Testis (tissue), 3 donors: ENCODE data around the gene DEFB132. TPM values are rescaled to one million over a fixed set of nuclear protein-coding genes. Genes with fewer than 3 reads are reported as not detected.

Experiments
- DNase-seq: peaks from one replicate; pipeline ENCODE4 v3.0.0-alpha.2; 2019
- H3K27ac ChIP-seq, 2 donors: fragments of 200-600 bp; sonication (generic); one replicate each; pipeline ENCODE4 v1.5.1; 2019
- H3K27me3 ChIP-seq: fragments of 200-600 bp; sonication (generic); one replicate; pipeline ENCODE4 v1.5.1; 2019
- H3K36me3 ChIP-seq: fragments of 200-600 bp; sonication (generic); one replicate; pipeline ENCODE4 v1.5.1; 2017; ENCODE audit warnings: low read depth; ENCODE audit errors: missing control alignments
- H3K4me1 ChIP-seq: fragments of 200-600 bp; sonication (generic); one replicate; pipeline ENCODE4 v1.5.1; 2019
- H3K4me3 ChIP-seq, 2 donors: fragments of 200-600 bp; sonication (generic); one replicate each; pipeline ENCODE4 v1.5.1; 2017 to 2019
- H3K9me3 ChIP-seq: fragments of 200-600 bp; sonication (generic); one replicate; pipeline ENCODE4 v1.5.1; 2017
- CTCF ChIP-seq, 3 experiments: fragments of 450-650 bp in 2 of 3; fragments of 200-600 bp in 1 of 3; sonication (generic) in 1 of 3; IDR thresholded peaks; one replicate each; pipeline ENCODE4 v1.5.1; 2016 to 2019; ENCODE audit warnings: antibody characterized with exemption in 3 of 3, mild to moderate bottlenecking in 2 of 3, moderate library complexity in 1 of 3
- POLR2A ChIP-seq: fragments of 450-650 bp; IDR thresholded peaks from one replicate; pipeline ENCODE4 v1.6.1; 2017; ENCODE audit warnings: antibody characterized with exemption, mild to moderate bottlenecking, moderate library complexity
- WGBS, 2 donors: methylation state at CpG; one replicate each; pipeline ENCODE4 v1.1.5; 2018; 5-methylcytosine and 5-hydroxymethylcytosine counted together
- intact Hi-C: fragments of 100-400 bp; cut with DNase I; formaldehyde crosslinking; loops from one replicate; pipeline ENCODE4 v1.15.1; 2023; ENCODE audit warnings: low total_unique reads
- polyA plus RNA-seq: library from polyadenylated mRNA; stranded (reverse); fragments of 350-450 nt; fragmentation: Illumina TruSeq; extraction: RNeasy Lipid Tissue Mini Kit (QIAGEN cat#74804); gene quantifications from one replicate; pipeline ENCODE4 v1.2.3, GENCODE V29; 2014; ENCODE audit warnings: low read depth, low replicate concordance; ENCODE audit not compliant: insufficient read depth
- total RNA-seq, 2 donors: library from RNA; depleted of rRNA; stranded (reverse); fragments of >200 nt; gene quantifications; one replicate each; pipeline ENCODE4 v1.2.3, GENCODE V29; 2016

DEFB132 gene
- total and polyA plus RNA-seq, 3 donors from 2014 or later: not detected

DNA sequence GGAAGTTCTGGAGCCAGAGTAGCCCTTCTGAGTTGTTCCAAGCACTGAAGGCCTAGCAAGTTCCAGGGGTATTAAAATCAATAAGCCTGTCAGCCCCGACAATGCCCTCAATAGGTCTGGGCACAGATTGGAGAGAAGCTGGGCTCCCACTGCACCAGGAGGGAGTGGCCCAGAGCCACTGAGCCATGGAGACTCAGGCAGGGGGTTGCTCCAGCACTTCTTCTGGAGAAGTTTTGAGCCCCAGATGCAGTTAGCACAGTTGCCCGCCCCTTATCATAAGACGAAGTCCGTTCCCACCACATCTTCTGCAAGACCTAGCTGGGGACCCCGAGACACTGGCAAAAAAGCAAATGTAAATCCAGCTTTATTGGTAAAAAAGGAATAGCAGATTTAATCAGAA is 13.0 kb downstream of the DEFB132 start:
- Histone ChIP-seq H3K9me3 (no peaks in the 10 kb centered on the region), H3K27me3 (no peaks in the 10 kb centered on the region), H3K36me3 (no peaks in the 10 kb centered on the region), H3K27ac (no peak overlapping the region), H3K4me1 (peaks cover 7% of the 10 kb centered on the region), H3K4me3 (no peak overlapping the region)
- TF ChIP-seq POLR2A (no peak), CTCF (IDR thresholded peaks at IDR 0.05) (no peak)
- DNase-seq: no peak
- intact Hi-C loops: loop anchor here (10.0 kb wide), 1 partner anchor 54 kb away; the partner anchor contains the start of gene SOX12
- WGBS, 2 donors: 90 to 93% methylated on average over 4 to 5 of the region's 5 CpGs

GRCh38 chr20:271069-271468 is 13.5 kb downstream of the DEFB132 start:
- intact Hi-C loops: loop anchor here (10.0 kb wide), 1 partner anchor 54 kb away; the partner anchor contains the start of gene SOX12
- 88 to 95% methylated on average over 4 of the region's 4 CpGs for WGBS, 2 donors
- no peak overlapping the region for H3K27ac ChIP-seq

DNA sequence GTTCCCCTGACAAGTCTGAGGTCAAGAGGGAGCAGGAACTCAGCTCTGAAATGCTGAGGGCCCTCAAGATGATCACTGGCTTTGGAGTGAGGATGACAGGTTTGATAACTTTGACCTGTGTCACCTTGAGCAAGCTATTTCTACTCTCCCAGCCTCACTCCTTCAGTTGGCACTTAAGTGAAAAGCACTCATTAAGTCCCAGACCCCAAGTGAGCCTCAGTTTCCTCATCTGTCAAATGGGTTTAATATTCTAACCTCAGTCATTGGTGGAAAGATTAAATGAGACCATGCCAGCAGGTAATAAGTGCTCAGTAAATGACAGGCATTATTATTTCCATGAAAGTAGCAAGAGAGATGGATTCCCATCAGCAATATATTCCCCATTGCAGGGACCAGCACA is 14.0 kb downstream of the DEFB132 start:
- Histone ChIP-seq H3K4me3 (no peak overlapping the region), H3K27ac (no peak overlapping the region), H3K36me3 (no peaks in the 10 kb centered on the region), H3K4me1 (no peaks in the 10 kb centered on the region), H3K9me3 (no peaks in the 10 kb centered on the region), H3K27me3 (no peaks in the 10 kb centered on the region)
- no peak for DNase-seq
- TF ChIP-seq POLR2A: no peak
- no peak for TF ChIP-seq CTCF (IDR thresholded peaks at IDR 0.05)
- intact Hi-C loops: loop anchor here (10.0 kb wide), 1 partner anchor 53 kb away; the partner anchor contains the start of gene SOX12

More at GRCh38 chr20:271069-271468, 13.5 kb downstream of the DEFB132 start:
- Histone ChIP-seq H3K36me3 (no peaks in the 10 kb centered on the region), H3K9me3 (no peaks in the 10 kb centered on the region), H3K4me3 (no peak overlapping the region), H3K27me3 (no peaks in the 10 kb centered on the region), H3K4me1 (peaks cover 4% of the 10 kb centered on the region)
- DNase-seq: no peak
- TF ChIP-seq CTCF (IDR thresholded peaks at IDR 0.05): no peak
- no peak for TF ChIP-seq POLR2A

DNA sequence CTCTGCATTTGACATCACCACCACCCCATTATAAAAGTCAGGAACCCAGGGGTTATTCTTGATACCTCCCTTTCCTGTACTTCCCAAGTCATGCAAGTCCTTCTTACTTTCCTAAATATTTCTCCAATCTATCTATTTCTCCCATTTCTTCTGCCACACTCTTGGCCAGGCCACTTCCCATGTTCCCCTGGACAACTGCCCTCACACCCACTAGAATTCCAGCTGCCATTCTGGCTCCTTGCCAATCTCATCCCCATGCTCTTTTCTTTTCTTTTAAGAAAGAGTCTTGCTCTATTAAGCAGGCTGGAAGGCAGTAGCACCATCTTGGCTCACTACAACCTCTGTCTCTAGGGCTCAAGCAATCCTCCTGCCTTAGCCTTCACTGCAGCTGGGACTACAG is 15.2 kb downstream of the DEFB132 start:
- Histone ChIP-seq H3K27ac (no peak overlapping the region), H3K36me3 (no peaks in the 10 kb centered on the region), H3K4me3 (no peak overlapping the region), H3K27me3 (no peaks in the 10 kb centered on the region), H3K9me3 (no peaks in the 10 kb centered on the region), H3K4me1 (no peaks in the 10 kb centered on the region)
- intact Hi-C loops: loop anchor here (10.0 kb wide), 1 partner anchor 52 kb away; the partner anchor contains the start of gene SOX12
- no peak for DNase-seq
- TF ChIP-seq CTCF (IDR thresholded peaks at IDR 0.05) (no peak), POLR2A (no peak)

GRCh38 chr20:273884-274283 is 16.4 kb downstream of the DEFB132 start:
- intact Hi-C loops: loop anchor here (10.0 kb wide), 1 partner anchor 51 kb away; the partner anchor contains the start of gene SOX12

More at GRCh38 chr20:273884-274283, 16.4 kb downstream of the DEFB132 start:
- Histone ChIP-seq H3K4me1 (no peaks in the 10 kb centered on the region), H3K9me3 (no peaks in the 10 kb centered on the region), H3K27ac (no peak overlapping the region), H3K36me3 (no peaks in the 10 kb centered on the region), H3K27me3 (no peaks in the 10 kb centered on the region), H3K4me3 (no peak overlapping the region)
- WGBS, 2 donors: 88 to 89% methylated on average over 3 of the region's 3 CpGs
- no peak for TF ChIP-seq POLR2A
- TF ChIP-seq CTCF (IDR thresholded peaks at IDR 0.05): no peak
- no peak for DNase-seq
